Inflammatory macrophage treated with lipopolysaccharide for 4 hours (primary cell): ENCODE measurements around the gene AKR1C1.
"Not testable (repeated sequence)": the region's sequence is repeated elsewhere in the genome, so short reads cannot be mapped to it uniquely, and the experiment has no call there.

Experiments
- DNase-seq: peaks from one replicate; pipeline ENCODE4 v3.0.0-alpha.2; 2020

AKR1C1 gene

DNA sequence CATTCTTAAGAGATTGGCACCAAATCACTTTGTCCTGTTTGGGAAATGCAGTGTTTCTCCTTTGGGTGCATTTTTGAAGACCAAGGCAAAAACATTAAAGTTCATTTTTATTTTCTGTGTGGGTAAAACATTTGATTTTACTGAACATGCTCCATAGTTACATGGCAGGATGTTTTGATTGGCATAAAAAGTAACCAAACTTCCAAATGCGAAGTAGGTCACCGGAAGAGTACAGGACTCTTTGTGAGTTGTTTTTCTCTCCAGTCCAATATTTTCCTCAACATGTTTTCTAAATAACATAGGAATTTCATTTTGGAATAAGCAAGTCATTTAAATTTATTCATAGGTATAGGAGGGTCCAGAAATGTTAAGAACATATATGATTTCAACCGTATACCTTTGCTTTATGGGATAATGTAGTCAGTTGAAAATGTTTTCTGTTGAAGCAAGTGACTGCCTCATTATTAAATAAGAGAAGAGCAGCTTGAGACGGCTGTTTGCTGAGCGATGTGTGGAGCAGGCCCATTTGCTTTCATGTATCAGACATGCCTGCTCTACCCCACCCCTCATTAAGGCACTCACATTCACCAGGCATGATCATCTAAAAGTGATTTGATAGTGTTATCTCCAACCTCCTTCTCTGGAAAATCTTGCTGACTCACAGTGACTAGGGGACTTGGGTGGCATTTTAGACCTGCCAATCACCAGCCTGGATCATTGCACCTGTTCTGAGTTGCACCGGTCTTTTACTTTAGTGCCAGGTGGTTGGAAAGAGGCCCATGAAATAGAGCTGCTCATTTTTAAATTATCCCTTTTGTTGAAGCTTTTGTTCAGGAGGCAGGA is 56.8 kb downstream of the AKR1C1 start:
- not testable (repeated sequence) for DNase-seq

DNA sequence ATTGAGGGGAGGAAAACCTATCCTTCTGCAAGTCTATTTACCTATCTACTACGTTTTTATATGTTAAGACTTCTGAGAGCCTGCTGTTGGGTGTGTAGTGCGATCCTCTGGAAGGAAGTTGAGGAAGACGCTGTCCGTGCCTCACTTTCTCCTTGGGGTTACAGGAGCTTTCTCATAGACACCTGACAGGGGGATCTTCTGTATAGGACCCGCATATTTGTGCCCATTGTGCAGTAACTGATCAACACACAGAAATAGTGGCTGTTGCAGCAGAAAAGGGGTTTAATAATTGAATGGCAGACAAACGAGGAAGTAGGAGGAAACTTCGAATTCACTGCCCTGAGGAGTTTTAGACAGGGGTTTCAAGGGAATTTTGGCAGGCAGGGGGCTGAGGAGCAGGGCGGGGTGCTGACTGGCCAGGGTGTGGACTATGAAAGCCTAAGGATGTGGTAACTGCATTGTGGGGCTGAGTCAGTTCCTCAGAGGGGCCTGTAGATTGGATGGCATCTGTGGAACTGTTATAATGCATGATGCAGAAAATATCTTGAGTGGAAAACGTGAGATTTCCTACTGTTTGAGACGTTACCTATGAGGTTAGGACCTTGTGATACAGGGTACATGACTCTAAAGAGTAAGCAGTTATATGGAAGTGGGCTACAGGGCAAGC is 58.5 kb downstream of the AKR1C1 start:
- DNase-seq, result peak; percentile 50

DNA sequence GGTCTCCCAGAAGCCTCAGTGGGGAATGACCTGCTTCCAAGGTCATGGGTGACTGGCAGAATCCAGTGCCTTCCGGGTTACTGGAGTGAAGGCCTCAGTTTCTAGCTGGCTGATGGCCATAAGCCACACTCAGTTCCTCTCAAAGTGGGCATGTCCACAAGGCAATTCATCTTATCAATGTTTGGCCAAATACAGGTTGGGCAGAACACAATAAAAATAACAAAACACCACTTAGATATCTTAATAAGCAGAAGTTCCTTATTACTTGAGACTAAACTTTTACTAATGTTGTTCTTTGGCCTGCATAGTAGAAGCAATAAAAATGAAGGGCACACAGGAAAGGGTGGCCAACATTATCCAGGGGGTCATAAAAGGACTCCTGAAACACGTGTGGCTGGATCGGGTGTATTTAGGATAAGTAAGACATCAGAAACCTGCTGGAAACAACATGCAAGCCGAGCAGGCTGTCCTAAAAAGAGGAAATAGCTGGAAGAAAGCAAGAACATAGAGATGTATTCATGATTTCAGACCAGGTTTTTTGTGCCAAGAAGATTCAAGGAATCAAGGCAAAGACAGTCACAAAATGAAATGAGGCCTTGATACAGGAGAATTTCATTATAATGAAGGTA is 60.1 kb downstream of the AKR1C1 start:
- peak; percentile 21 for DNase-seq

DNA sequence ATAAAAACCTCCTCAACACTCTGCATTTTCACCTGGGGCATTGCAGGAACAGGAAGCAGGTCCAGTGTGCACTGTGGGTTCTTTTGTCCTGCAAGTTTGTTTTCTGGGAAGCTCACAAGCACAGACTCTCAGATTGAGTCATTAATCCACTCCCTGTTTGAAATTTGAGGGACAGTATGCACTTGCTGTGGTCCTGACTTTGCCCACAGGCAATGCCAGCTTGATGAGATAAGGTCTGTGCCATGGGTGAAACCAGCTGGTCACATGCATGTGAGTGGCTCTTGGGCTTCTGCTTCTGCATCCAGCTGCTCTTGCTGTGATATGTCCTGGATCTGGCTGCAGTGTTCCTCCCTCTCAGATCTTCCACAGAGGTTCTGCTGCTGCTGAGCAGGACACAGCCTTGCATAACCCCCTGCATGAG is 62.3 kb downstream of the AKR1C1 start:
- peak; percentile 69 for DNase-seq

DNA sequence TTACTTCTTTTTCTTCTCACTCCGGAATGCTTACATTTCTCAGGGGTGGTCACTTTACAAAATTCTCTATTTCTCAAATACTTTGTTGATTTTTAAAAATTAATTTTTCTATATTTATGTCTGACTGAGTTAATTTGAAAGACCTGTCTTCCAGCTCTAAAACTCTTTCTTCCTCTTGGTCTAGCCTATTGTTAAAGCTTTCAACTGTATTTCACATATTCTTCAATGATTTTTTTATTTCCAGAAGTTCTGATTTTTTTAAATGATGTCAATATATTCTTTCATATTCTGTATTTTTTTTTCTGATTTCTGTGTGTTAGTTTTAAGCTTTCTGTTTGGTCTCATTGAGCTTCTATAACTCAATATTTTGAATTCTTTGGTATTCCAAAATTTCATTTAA is 67.8 kb downstream of the AKR1C1 start:
- no peak for DNase-seq

DNA sequence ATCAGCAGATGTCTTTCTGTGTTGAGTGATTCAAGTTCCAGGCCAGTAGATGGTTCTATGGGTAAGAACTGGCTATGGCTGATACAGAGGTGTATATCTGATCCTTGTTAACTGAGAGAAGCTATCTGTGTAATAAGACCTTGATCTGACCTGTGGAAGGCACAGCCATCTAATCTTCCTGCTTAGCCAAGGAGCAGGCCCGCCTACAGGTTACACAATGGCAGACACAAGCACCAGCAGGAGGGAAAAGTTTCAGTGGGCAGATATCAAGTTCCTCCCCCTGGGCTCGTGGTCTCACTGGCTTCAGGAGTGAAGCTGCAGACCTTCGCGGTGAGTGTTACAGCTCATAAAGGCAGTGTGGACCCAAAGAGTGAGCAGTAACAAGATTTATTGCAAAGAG is 68.4 kb downstream of the AKR1C1 start:
- DNase-seq, result peak; percentile 27

DNA sequence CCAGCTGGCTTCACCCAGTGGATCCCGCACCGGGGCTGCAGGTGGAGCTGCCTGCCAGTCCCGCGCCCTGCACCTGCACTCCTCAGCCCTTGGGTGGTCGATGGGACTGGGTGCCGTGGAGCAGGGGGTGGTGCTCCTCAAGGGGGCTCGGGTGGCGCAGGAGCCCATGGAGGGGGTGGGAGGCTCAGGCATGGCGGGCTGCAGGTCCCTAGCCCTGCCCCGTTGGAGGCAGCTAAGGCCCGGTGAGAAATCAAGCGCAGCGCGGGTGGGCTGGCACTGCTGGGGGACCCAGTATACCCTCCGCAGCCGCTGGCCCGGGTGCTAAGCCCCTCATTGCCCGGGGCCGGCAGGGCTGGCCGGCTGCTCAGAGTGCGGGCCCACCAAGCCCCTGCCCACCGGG is 69.2 kb downstream of the AKR1C1 start:
- not testable (repeated sequence) for DNase-seq
